Measurements from ENCODE around the gene MCRS1.

Gene MCRS1

GRCh38 chr12:49562831-49563230, 5.1 kb downstream of the MCRS1 start:
- H3K4me1 ChIP-seq (ENCODE audit: control insufficient read depth in 1 of 2, insufficient read depth in 2 of 2, low read length in 2 of 2): peaks cover 9 to 12% of the 10 kb centered on the region in 2 donors
- peaks cover 57 to 76% of the 10 kb centered on the region in 2 donors for H3K36me3 ChIP-seq (ENCODE audit: control insufficient read depth in 1 of 2, insufficient read depth in 2 of 2, low read length in 2 of 2)
- H3K4me3 ChIP-seq (ENCODE audit: low read depth in 1 of 2, low read length in 2 of 2): no peak overlapping the region
- H3K27me3 ChIP-seq (ENCODE audit: low read depth, low read length): no peaks in the 10 kb centered on the region
- no peaks in the 10 kb centered on the region for H3K9me3 ChIP-seq (ENCODE audit: control insufficient read depth in 1 of 2, low read length in 2 of 2)
- no peak overlapping the region for H3K27ac ChIP-seq (ENCODE audit: low read length)

- Histone ChIP-seq H3K36me3 (ENCODE audit: control insufficient read depth in 1 of 2, insufficient read depth in 2 of 2, low read length in 2 of 2) (peaks cover 57 to 82% of the 10 kb centered on the region in 2 donors), H3K4me1 (ENCODE audit: control insufficient read depth in 1 of 2, insufficient read depth in 2 of 2, low read length in 2 of 2) (peaks cover 9 to 11% of the 10 kb centered on the region in 2 donors), H3K4me3 (ENCODE audit: low read depth in 1 of 2, low read length in 2 of 2) (no peak overlapping the region), H3K27me3 (ENCODE audit: low read depth, low read length) (no peaks in the 10 kb centered on the region), H3K9me3 (ENCODE audit: control insufficient read depth in 1 of 2, low read length in 2 of 2) (no peaks in the 10 kb centered on the region), H3K27ac (ENCODE audit: low read length) (no peak overlapping the region)
Observed at GRCh38 chr12:49562233-49562632, 5.7 kb downstream of the MCRS1 start.

GRCh38 chr12:49560695-49561094, 7.2 kb downstream of the MCRS1 start:
- Histone ChIP-seq H3K9me3 (ENCODE audit: control insufficient read depth in 1 of 2, low read length in 2 of 2) (no peaks in the 10 kb centered on the region), H3K36me3 (ENCODE audit: control insufficient read depth in 1 of 2, insufficient read depth in 2 of 2, low read length in 2 of 2) (peaks cover 53 to 94% of the 10 kb centered on the region in 2 donors), H3K27me3 (ENCODE audit: low read depth, low read length) (no peaks in the 10 kb centered on the region), H3K4me1 (ENCODE audit: control insufficient read depth in 1 of 2, insufficient read depth in 2 of 2, low read length in 2 of 2) (no peaks in the 10 kb centered on the region), H3K27ac (ENCODE audit: low read length) (no peak overlapping the region), H3K4me3 (ENCODE audit: low read depth in 1 of 2, low read length in 2 of 2) (no peak overlapping the region)

GRCh38 chr12:49559011-49559675, 8.8 kb downstream of the MCRS1 start:
- H3K4me3 ChIP-seq (ENCODE audit: low read depth in 1 of 2, low read length in 2 of 2): no peak overlapping the region
- H3K27ac ChIP-seq (ENCODE audit: low read length): no peak overlapping the region
- no peaks in the 10 kb centered on the region for H3K9me3 ChIP-seq (ENCODE audit: control insufficient read depth in 1 of 2, low read length in 2 of 2)
- no peaks in the 10 kb centered on the region for H3K4me1 ChIP-seq (ENCODE audit: control insufficient read depth in 1 of 2, insufficient read depth in 2 of 2, low read length in 2 of 2)
- peaks cover 47 to 80% of the 10 kb centered on the region in 2 donors for H3K36me3 ChIP-seq (ENCODE audit: control insufficient read depth in 1 of 2, insufficient read depth in 2 of 2, low read length in 2 of 2)
- no peaks in the 10 kb centered on the region for H3K27me3 ChIP-seq (ENCODE audit: low read depth, low read length)

- Histone ChIP-seq H3K4me3 (ENCODE audit: low read depth in 1 of 2, low read length in 2 of 2) (no peak overlapping the region), H3K27ac (ENCODE audit: low read length) (no peak overlapping the region), H3K9me3 (ENCODE audit: control insufficient read depth in 1 of 2, low read length in 2 of 2) (no peaks in the 10 kb centered on the region), H3K4me1 (ENCODE audit: control insufficient read depth in 1 of 2, insufficient read depth in 2 of 2, low read length in 2 of 2) (no peaks in the 10 kb centered on the region), H3K36me3 (ENCODE audit: control insufficient read depth in 1 of 2, insufficient read depth in 2 of 2, low read length in 2 of 2) (peaks cover 43 to 74% of the 10 kb centered on the region in 2 donors), H3K27me3 (ENCODE audit: low read depth, low read length) (no peaks in the 10 kb centered on the region)
Observed at GRCh38 chr12:49558526-49558925, 9.4 kb downstream of the MCRS1 start.

- Histone ChIP-seq H3K27ac (ENCODE audit: low read length) (no peak overlapping the region), H3K36me3 (ENCODE audit: control insufficient read depth in 1 of 2, insufficient read depth in 2 of 2, low read length in 2 of 2) (peaks cover 36 to 67% of the 10 kb centered on the region in 2 donors), H3K27me3 (ENCODE audit: low read depth, low read length) (no peaks in the 10 kb centered on the region)
Observed at GRCh38 chr12:49557917-49558215, 10.1 kb downstream of the MCRS1 start.

GRCh38 chr12:49557187-49557916, 10.6 kb downstream of the MCRS1 start:
- Histone ChIP-seq H3K9me3 (ENCODE audit: control insufficient read depth in 1 of 2, low read length in 2 of 2) (no peaks in the 10 kb centered on the region), H3K27ac (ENCODE audit: low read length) (no peak overlapping the region), H3K27me3 (ENCODE audit: low read depth, low read length) (no peaks in the 10 kb centered on the region), H3K4me1 (ENCODE audit: control insufficient read depth in 1 of 2, insufficient read depth in 2 of 2, low read length in 2 of 2) (no peaks in the 10 kb centered on the region), H3K36me3 (ENCODE audit: control insufficient read depth in 1 of 2, insufficient read depth in 2 of 2, low read length in 2 of 2) (peaks cover 33 to 62% of the 10 kb centered on the region in 2 donors), H3K4me3 (ENCODE audit: low read depth in 1 of 2, low read length in 2 of 2) (no peak overlapping the region)

More at GRCh38 chr12:49557917-49558215, 10.1 kb downstream of the MCRS1 start:
- Histone ChIP-seq H3K4me3 (ENCODE audit: low read depth in 1 of 2, low read length in 2 of 2) (no peak overlapping the region), H3K9me3 (ENCODE audit: control insufficient read depth in 1 of 2, low read length in 2 of 2) (no peaks in the 10 kb centered on the region), H3K4me1 (ENCODE audit: control insufficient read depth in 1 of 2, insufficient read depth in 2 of 2, low read length in 2 of 2) (no peaks in the 10 kb centered on the region)

GRCh38 chr12:49556391-49557186, 11.4 kb downstream of the MCRS1 start:
- no peaks in the 10 kb centered on the region for H3K27me3 ChIP-seq (ENCODE audit: low read depth, low read length)
- H3K27ac ChIP-seq (ENCODE audit: low read length): no peak overlapping the region
- H3K4me1 ChIP-seq (ENCODE audit: control insufficient read depth in 1 of 2, insufficient read depth in 2 of 2, low read length in 2 of 2): no peaks in the 10 kb centered on the region
- peaks cover 26 to 54% of the 10 kb centered on the region in 2 donors for H3K36me3 ChIP-seq (ENCODE audit: control insufficient read depth in 1 of 2, insufficient read depth in 2 of 2, low read length in 2 of 2)
- no peak overlapping the region for H3K4me3 ChIP-seq (ENCODE audit: low read depth in 1 of 2, low read length in 2 of 2)
- H3K9me3 ChIP-seq (ENCODE audit: control insufficient read depth in 1 of 2, low read length in 2 of 2): no peaks in the 10 kb centered on the region

- H3K9me3 ChIP-seq (ENCODE audit: control insufficient read depth in 1 of 2, low read length in 2 of 2): no peaks in the 10 kb centered on the region
- H3K4me3 ChIP-seq (ENCODE audit: low read depth in 1 of 2, low read length in 2 of 2): no peak overlapping the region
Observed at GRCh38 chr12:49555631-49556390, 12.1 kb downstream of the MCRS1 start.

GRCh38 chr12:49554266-49554665, 13.7 kb downstream of the MCRS1 start:
- Histone ChIP-seq H3K36me3 (ENCODE audit: control insufficient read depth in 1 of 2, insufficient read depth in 2 of 2, low read length in 2 of 2) (peaks cover 9 to 31% of the 10 kb centered on the region in 2 donors), H3K27me3 (ENCODE audit: low read depth, low read length) (no peaks in the 10 kb centered on the region), H3K27ac (ENCODE audit: low read length) (no peak overlapping the region), H3K4me3 (ENCODE audit: low read depth in 1 of 2, low read length in 2 of 2) (no peak overlapping the region), H3K9me3 (ENCODE audit: control insufficient read depth in 1 of 2, low read length in 2 of 2) (no peaks in the 10 kb centered on the region), H3K4me1 (ENCODE audit: control insufficient read depth in 1 of 2, insufficient read depth in 2 of 2, low read length in 2 of 2) (no peaks in the 10 kb centered on the region)

More at GRCh38 chr12:49555631-49556390, 12.1 kb downstream of the MCRS1 start:
- Histone ChIP-seq H3K27ac (ENCODE audit: low read length) (no peak overlapping the region), H3K36me3 (ENCODE audit: control insufficient read depth in 1 of 2, insufficient read depth in 2 of 2, low read length in 2 of 2) (peaks cover 22 to 46% of the 10 kb centered on the region in 2 donors), H3K4me1 (ENCODE audit: control insufficient read depth in 1 of 2, insufficient read depth in 2 of 2, low read length in 2 of 2) (no peaks in the 10 kb centered on the region), H3K27me3 (ENCODE audit: low read depth, low read length) (no peaks in the 10 kb centered on the region)
